Thymus (tissue), 11 donors: ENCODE results near the gene BCKDHB. TPM values are rescaled to one million over a fixed set of nuclear protein-coding genes. Genes with fewer than 3 reads are reported as not detected.

Source experiments
- DNase-seq, 9 donors: peaks; one replicate each; pipeline ENCODE4 v3.0.0-alpha.2; 2013; ENCODE audit warnings: low spot score in 9 of 9, low read depth in 6 of 9, missing footprints in 1 of 9
- H3K27ac ChIP-seq, 2 donors: one replicate each; pipeline ENCODE4 v1.5.1; 2013; ENCODE audit warnings: control low read depth in 1 of 2, low read depth in 1 of 2, low read length in 1 of 2, mild to moderate bottlenecking in 1 of 2, moderate library complexity in 1 of 2
- H3K27me3 ChIP-seq, 2 donors: one replicate each; pipeline ENCODE4 v1.5.1; 2013; ENCODE audit warnings: low read length in 1 of 2; ENCODE audit not compliant: control insufficient read depth in 2 of 2, insufficient read depth in 1 of 2
- H3K36me3 ChIP-seq, 2 donors: one replicate each; pipeline ENCODE4 v1.5.1; 2013; ENCODE audit warnings: low read length in 1 of 2, mild to moderate bottlenecking in 1 of 2, moderate library complexity in 1 of 2; ENCODE audit not compliant: control insufficient read depth in 2 of 2, insufficient read depth in 2 of 2
- H3K4me1 ChIP-seq, 2 donors: one replicate each; pipeline ENCODE4 v1.5.1; 2013; ENCODE audit warnings: low read length in 2 of 2; ENCODE audit not compliant: control insufficient read depth in 2 of 2, insufficient read depth in 2 of 2
- H3K4me3 ChIP-seq, 2 donors: one replicate each; pipeline ENCODE4 v1.5.1; 2013; ENCODE audit warnings: low read length in 2 of 2, control low read depth in 1 of 2, mild to moderate bottlenecking in 1 of 2
- H3K9me3 ChIP-seq, 2 donors: one replicate each; pipeline ENCODE4 v1.5.1; 2013; ENCODE audit warnings: low read length in 1 of 2, mild to moderate bottlenecking in 1 of 2; ENCODE audit not compliant: control insufficient read depth in 2 of 2, insufficient read depth in 1 of 2
- WGBS: extraction: QIAGEN DNeasy Blood & Tissue Kit; methylation state at CpG from one replicate; pipeline ENCODE4 v1.1.7; 2013; 5-methylcytosine and 5-hydroxymethylcytosine counted together
- polyA plus RNA-seq: library from polyadenylated mRNA; stranded (reverse); fragments of 200-250 nt; gene quantifications from one replicate; pipeline ENCODE4 v1.2.3, GENCODE V29; 2013
- total RNA-seq: library from RNA; stranded (reverse); fragments of 120-200 nt; gene quantifications from one replicate; pipeline ENCODE4 v1.2.4, GENCODE V29; 2013
- donor health status: healthy.

The BCKDHB gene
- total and polyA plus RNA-seq, 2 donors = 12.3 to 12.9 TPM

- 96% methylated on average over 2 of the region's 2 CpGs for WGBS
- H3K27me3 ChIP-seq = no peaks in the 10 kb centered on the region
These were observed 52.1 kb downstream of the BCKDHB start for GRCh38 chr6:80158478-80158989.

GRCh38 chr6:80161434-80161833, 55.0 kb downstream of the BCKDHB start:
- no peak overlapping the region for H3K4me3 ChIP-seq
- 100% methylated on average over 1 of the region's 1 CpG for WGBS
- no peak for DNase-seq

More at GRCh38 chr6:80158478-80158989, 52.1 kb downstream of the BCKDHB start:
- Histone ChIP-seq H3K27ac (no peak overlapping the region), H3K4me3 (no peak overlapping the region), H3K9me3 (no peaks in the 10 kb centered on the region), H3K4me1 (peaks cover 0 to under 1% of the 10 kb centered on the region in 2 donors), H3K36me3 (no peaks in the 10 kb centered on the region)
- no peak for DNase-seq

DNA sequence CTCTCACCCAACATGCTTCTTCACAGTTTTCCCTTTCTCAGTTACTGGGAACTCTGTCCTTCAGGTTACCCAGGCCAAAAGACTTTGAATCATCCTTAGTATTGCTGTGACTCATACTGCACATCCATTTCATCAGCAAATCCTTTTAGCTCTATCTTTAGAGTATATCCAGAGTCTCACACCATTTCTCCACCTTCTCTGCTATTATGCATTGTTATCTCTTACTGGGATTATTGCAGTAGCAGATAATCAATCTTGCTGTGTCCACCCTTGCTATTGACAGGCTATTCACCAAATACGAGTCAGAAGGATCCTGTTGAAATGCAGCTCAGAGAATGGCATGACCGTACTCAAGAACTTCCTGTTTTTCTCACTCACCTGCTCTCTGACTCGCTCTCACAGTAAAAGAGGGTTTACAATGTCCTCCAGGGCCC, 57.3 kb downstream of the BCKDHB start:
- Histone ChIP-seq H3K27ac (peak overlapping the region; percentile 18 to 41), H3K4me3 (no peak overlapping the region), H3K9me3 (no peaks in the 10 kb centered on the region), H3K36me3 (no peaks in the 10 kb centered on the region), H3K4me1 (peaks cover 6 to 7% of the 10 kb centered on the region in 2 donors), H3K27me3 (no peaks in the 10 kb centered on the region)
- WGBS = 19% methylated on average over 3 of the region's 3 CpGs
- DNase-seq = peak in 3 of 9 donors; percentile 23 to 56 (median 29)

More at GRCh38 chr6:80161434-80161833, 55.0 kb downstream of the BCKDHB start:
- H3K36me3 ChIP-seq = no peaks in the 10 kb centered on the region
- no peak overlapping the region for H3K27ac ChIP-seq
- H3K27me3 ChIP-seq = no peaks in the 10 kb centered on the region
- H3K4me1 ChIP-seq = peaks cover 6 to 7% of the 10 kb centered on the region in 2 donors
- no peaks in the 10 kb centered on the region for H3K9me3 ChIP-seq

DNA sequence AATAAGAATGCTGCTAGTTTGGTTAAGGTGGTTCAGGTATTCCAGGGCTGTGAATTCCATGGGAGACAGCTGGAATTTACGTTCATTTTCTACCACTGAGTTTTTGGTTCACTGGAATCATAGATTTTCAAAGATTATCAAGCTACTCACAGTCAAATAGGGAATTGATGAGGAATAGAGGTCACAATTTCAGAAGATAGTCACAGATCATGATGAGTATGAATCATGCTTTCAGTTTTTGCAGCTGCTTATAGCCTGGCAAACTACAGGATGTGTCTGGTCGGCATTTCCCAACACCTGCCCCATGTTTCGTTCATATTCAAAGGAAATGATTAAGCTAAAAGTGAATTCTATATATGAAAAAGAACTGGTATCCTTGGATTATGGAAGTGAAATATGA, 58.7 kb downstream of the BCKDHB start:
- peak in 2 of 9 donors; percentile 18 to 28 for DNase-seq
- H3K27ac ChIP-seq = no peak overlapping the region
- no peaks in the 10 kb centered on the region for H3K36me3 ChIP-seq
- peaks cover 6 to 7% of the 10 kb centered on the region in 2 donors for H3K4me1 ChIP-seq
- no peaks in the 10 kb centered on the region for H3K27me3 ChIP-seq
- WGBS = 32% methylated on average over 3 of the region's 3 CpGs
- H3K4me3 ChIP-seq = no peak overlapping the region
- H3K9me3 ChIP-seq = no peaks in the 10 kb centered on the region

- Histone ChIP-seq H3K27me3 (no peaks in the 10 kb centered on the region), H3K27ac (no peak overlapping the region), H3K4me3 (no peak overlapping the region), H3K4me1 (peaks cover 6 to 7% of the 10 kb centered on the region in 2 donors), H3K36me3 (no peaks in the 10 kb centered on the region), H3K9me3 (no peaks in the 10 kb centered on the region)
- 98% methylated on average over 1 of the region's 1 CpG for WGBS
- DNase-seq = no peak
These were observed 59.3 kb downstream of the BCKDHB start for GRCh38 chr6:80165819-80166218.

DNA sequence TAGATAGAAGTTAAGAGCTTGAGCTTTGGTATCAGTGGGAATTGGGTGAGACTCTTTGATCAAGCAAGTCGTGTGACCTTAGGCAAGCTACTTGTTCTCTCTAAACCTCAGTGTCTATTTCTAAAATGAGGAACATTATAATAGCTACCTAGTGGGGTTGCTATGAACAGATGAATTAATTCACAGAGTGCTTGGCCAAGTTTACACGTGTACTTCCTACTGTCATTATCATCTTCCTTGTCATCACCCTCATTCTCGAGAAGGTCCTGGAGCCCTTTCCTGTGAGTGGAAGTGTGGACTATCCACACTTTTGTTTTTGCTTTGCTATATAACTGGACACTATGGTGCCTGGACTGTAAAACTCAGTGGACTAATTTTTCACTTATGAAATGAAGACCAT, 64.0 kb downstream of the BCKDHB start:
- no peak for DNase-seq
- 94% methylated on average over 3 of the region's 3 CpGs for whole genome bisulfite sequencing
- Histone ChIP-seq H3K27ac (no peak overlapping the region), H3K36me3 (no peaks in the 10 kb centered on the region), H3K9me3 (no peaks in the 10 kb centered on the region), H3K4me1 (no peaks in the 10 kb centered on the region), H3K4me3 (no peak overlapping the region), H3K27me3 (no peaks in the 10 kb centered on the region)

- Histone ChIP-seq H3K27me3 (no peaks in the 10 kb centered on the region), H3K4me1 (no peaks in the 10 kb centered on the region), H3K27ac (no peak overlapping the region), H3K9me3 (no peaks in the 10 kb centered on the region), H3K4me3 (no peak overlapping the region), H3K36me3 (no peaks in the 10 kb centered on the region)
- 97% methylated on average over 1 of the region's 1 CpG for WGBS
- no peak for DNase-seq
These were observed 66.9 kb downstream of the BCKDHB start for GRCh38 chr6:80173411-80173810.

DNA sequence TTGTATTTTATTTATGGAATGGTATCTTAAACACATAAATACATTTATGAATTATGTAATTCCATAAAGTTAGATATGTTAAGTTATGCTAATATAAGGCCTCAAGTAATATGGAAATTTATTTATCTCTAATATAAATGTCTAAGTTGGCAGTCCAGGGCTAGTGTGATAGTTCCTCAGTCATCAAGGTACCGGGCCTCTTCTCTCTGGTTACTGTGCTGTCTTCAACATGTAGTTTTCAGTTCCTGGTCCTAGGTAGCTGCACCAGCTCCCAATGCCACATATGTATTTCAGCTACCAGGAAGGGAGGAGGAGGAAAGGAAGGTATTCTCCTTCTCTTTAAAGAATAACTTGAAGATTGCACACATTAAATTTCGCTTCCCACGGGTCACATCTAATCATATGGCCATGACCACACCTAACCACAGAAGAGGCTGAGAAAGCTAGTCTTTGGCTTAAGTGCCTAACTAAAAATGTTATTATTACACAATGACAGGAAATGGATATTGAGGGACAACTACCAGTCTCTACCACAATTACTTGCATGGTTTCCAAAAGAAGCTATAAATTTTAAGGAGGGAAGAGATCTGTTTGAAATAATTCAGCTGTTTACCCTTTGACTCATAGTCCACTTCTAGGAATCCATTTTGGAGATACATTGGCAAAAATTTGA, 68.6 kb downstream of the BCKDHB start:
- Histone ChIP-seq H3K9me3 (no peaks in the 10 kb centered on the region), H3K36me3 (no peaks in the 10 kb centered on the region), H3K27me3 (no peaks in the 10 kb centered on the region), H3K4me3 (no peak overlapping the region), H3K27ac (no peak overlapping the region), H3K4me1 (no peaks in the 10 kb centered on the region)
- no peak for DNase-seq
- 85% methylated on average over 3 of the region's 3 CpGs for WGBS

- Histone ChIP-seq H3K9me3 (no peaks in the 10 kb centered on the region), H3K36me3 (no peaks in the 10 kb centered on the region), H3K27ac (no peak overlapping the region), H3K4me3 (no peak overlapping the region), H3K27me3 (no peaks in the 10 kb centered on the region), H3K4me1 (no peaks in the 10 kb centered on the region)
- WGBS = 84% methylated on average over 1 of the region's 1 CpG
- no peak for DNase-seq
These were observed 73.2 kb downstream of the BCKDHB start for GRCh38 chr6:80179695-80180094.
